GM12878 (cell line): Measurements from ENCODE around the gene PTGES2. TPM values are rescaled to one million over a fixed set of nuclear protein-coding genes. Genes with fewer than 3 reads are reported as not detected.

Source experiments
- ATAC-seq: fragments of 200-7000 bp; cut with Tn5 transposase; 3 replicates; pipeline ENCODE4 v1.9.1; 2020; ENCODE audit warnings: mild to moderate bottlenecking, moderate library complexity
- BruUV-seq: library from RNA; stranded (reverse); fragments of 400-500 nt; replicated peaks from 2 replicates; lab custom pipeline; 2021; lab: Mats Ljungman, UMichigan
- CTCF ChIA-PET: fragments of 300-600 bp; sonication (Branson Sonifier 250); formaldehyde crosslinking; extraction: SDS; loops from one replicate; lab custom pipeline; 2021; ENCODE audit warnings: inconsistent platforms; lab: Yijun Ruan, JAX
- POLR2A ChIA-PET: fragments of 350-600 bp; formaldehyde crosslinking; extraction: SDS; loops from one replicate; lab custom pipeline; 2021; ENCODE audit warnings: inconsistent platforms; lab: Charles Lee
- RAD21 ChIA-PET: fragments of 300-600 bp; sonication (Branson Sonifier 250); formaldehyde crosslinking; loops from one replicate; lab custom pipeline; 2023; ENCODE audit warnings: antibody characterized with exemption; ENCODE audit not compliant: unreplicated experiment; lab: Charles Lee
- SMC1A ChIA-PET: fragments of 300-600 bp; sonication (Branson Sonifier 250); formaldehyde crosslinking; loops from one replicate; lab custom pipeline; 2023; ENCODE audit not compliant: unreplicated experiment, uncharacterized antibody; lab: Charles Lee
- DNase-seq: peaks from one replicate; pipeline ENCODE4 v3.0.0-alpha.2; 2011; ENCODE audit warnings: low read depth, low spot score
- FAIRE-seq: peaks from 3 replicates; lab custom pipeline; 2011; peaks lifted over from hg19 to GRCh38; lab: Jason Lieb, UNC
- H2AFZ ChIP-seq: 2 replicates; pipeline ENCODE4 v1.6.0; 2011; ENCODE audit warnings: low read depth, low read length, control low read depth; ENCODE audit not compliant: control insufficient read depth
- H3K27ac ChIP-seq: 2 replicates; pipeline ENCODE4 v1.5.1; 2011; ENCODE audit warnings: control low read depth; ENCODE audit not compliant: control insufficient read depth, insufficient read depth
- H3K27me3 ChIP-seq, 2 experiments: replicated peaks in 1 of 2; 2 replicates each; pipeline versions ENCODE4 v1.6.0 to v1.6.1; 2011; ENCODE audit warnings: low read length in 1 of 2; ENCODE audit not compliant: control insufficient read depth in 2 of 2, insufficient read depth in 2 of 2
- H3K36me3 ChIP-seq, 2 experiments: 2 replicates each; pipeline ENCODE4 v1.5.1; 2011; ENCODE audit warnings: low read length in 1 of 2; ENCODE audit not compliant: control insufficient read depth in 2 of 2, insufficient read depth in 2 of 2
- H3K4me1 ChIP-seq: 2 replicates; pipeline ENCODE4 v1.6.1; 2011; ENCODE audit warnings: mild to moderate bottlenecking, low read length, moderate library complexity, mixed read lengths; ENCODE audit not compliant: control insufficient read depth, insufficient read depth
- H3K4me2 ChIP-seq: 2 replicates; pipeline ENCODE4 v1.6.0; 2011; ENCODE audit warnings: control low read depth; ENCODE audit not compliant: control insufficient read depth, insufficient read depth
- H3K4me3 ChIP-seq: fragments of 200-600 bp; sonication (generic); 2 replicates; pipeline ENCODE4 v1.5.1; 2016
- H3K79me2 ChIP-seq: 2 replicates; pipeline ENCODE4 v1.6.0; 2011; ENCODE audit warnings: low read length; ENCODE audit not compliant: control insufficient read depth, insufficient read depth
- H3K9ac ChIP-seq: 2 replicates; pipeline ENCODE4 v1.8.0; 2011; ENCODE audit warnings: low read length, control low read depth, mixed read lengths; ENCODE audit not compliant: control insufficient read depth, insufficient read depth
- H3K9me3 ChIP-seq: replicated peaks from 3 replicates; pipeline ENCODE4 v1.5.1; 2011; ENCODE audit warnings: mild to moderate bottlenecking, low read length; ENCODE audit not compliant: control insufficient read depth, insufficient read depth
- H4K20me1 ChIP-seq: 2 replicates; pipeline ENCODE4 v1.6.0; 2011; ENCODE audit not compliant: control insufficient read depth, insufficient read depth
- NFIC ChIP-seq: IDR thresholded peaks from 2 replicates; pipeline ENCODE4 v1.6.1; 2012; ENCODE audit warnings: low read depth, mild to moderate bottlenecking, inconsistent platforms, low read length, moderate library complexity
- NRF1 ChIP-seq: conservative IDR thresholded peaks from 2 replicates; pipeline ENCODE4 v1.6.1; 2011; ENCODE audit warnings: mild to moderate bottlenecking, low read depth, low read length, improper control_type of control experiment
- PAX5 ChIP-seq: IDR thresholded peaks from 2 replicates; pipeline ENCODE4 v1.6.1; 2011; ENCODE audit warnings: low read depth, low read length, borderline replicate concordance
- SPI1 ChIP-seq: IDR thresholded peaks from 2 replicates; pipeline ENCODE4 v1.6.1; 2011; ENCODE audit warnings: low read depth, mild to moderate bottlenecking, low read length, moderate library complexity, borderline replicate concordance; ENCODE audit not compliant: insufficient read depth
- ZNF217 ChIP-seq: fragments of 450-650 bp; IDR thresholded peaks from 2 replicates; pipeline ENCODE4 v1.6.1; 2017; ENCODE audit warnings: antibody characterized with exemption, mild to moderate bottlenecking
- WGBS: methylation state at CpG from one replicate; pipeline ENCODE4 v1.1.6; 2016; ENCODE audit warnings: low lambda C conversion rate; ENCODE audit not compliant: insufficient replicate concordance, insufficient coverage; ENCODE audit errors: missing lambda C conversion rate; 5-methylcytosine and 5-hydroxymethylcytosine counted together
- in situ Hi-C: fragments of 300-500 bp; cut with MboI; formaldehyde crosslinking; loops from 9 replicates; pipeline ENCODE4 v1.14.3; 2018; ENCODE audit warnings: mixed read lengths
- intact Hi-C: fragments of 100-400 bp; cut with micrococcal nuclease; formaldehyde crosslinking; loops from one replicate; pipeline ENCODE4 v1.14.2; 2022; ENCODE audit not compliant: unreplicated experiment
- polyA plus RNA-seq, 11 experiments: library from polyadenylated mRNA; depleted of rRNA in 4 of 11; unstranded in 6 of 11; stranded (reverse) in 5 of 11; fragments of >200 nt; fragmentation: Nextera tagmentation in 4 of 11; fragmentation: Illumina TruSeq in 1 of 11; extraction: Ambion mirVana in 4 of 11; extraction: Trizol in 1 of 11; gene quantifications; 1 replicate in 1 of 11; 2 replicates in 10 of 11; pipeline versions ENCODE4 v1.2.1 to v1.2.3, GENCODE V29; 2011 to 2016; ENCODE audit warnings: inconsistent platforms in 2 of 11, missing spikeins in 2 of 11, low read depth in 1 of 11
- total RNA-seq, 4 experiments: library from RNA; depleted of rRNA in 3 of 4; stranded (reverse); fragments of >200 nt in 3 of 4; fragmentation: Illumina TruSeq in 1 of 4; extraction: Trizol in 1 of 4; gene quantifications; 2 replicates each; pipeline versions ENCODE4 v1.2.1 to v1.2.3, GENCODE V29; 2013 to 2021
- TF ChIP-seq, protein P1 (sequence below): fragments of 450-650 bp; IDR thresholded peaks from 2 replicates; pipeline ENCODE4 v1.6.1; 2017; ENCODE audit warnings: low read depth, mild to moderate bottlenecking, moderate library complexity

Gene PTGES2
- total and polyA plus RNA-seq, 10 of the 15 experiments (the other 5 are each of a cell fraction or from before 2014, with no cell fraction given) = 2.1 to 141 (median 99.1) TPM

DNA sequence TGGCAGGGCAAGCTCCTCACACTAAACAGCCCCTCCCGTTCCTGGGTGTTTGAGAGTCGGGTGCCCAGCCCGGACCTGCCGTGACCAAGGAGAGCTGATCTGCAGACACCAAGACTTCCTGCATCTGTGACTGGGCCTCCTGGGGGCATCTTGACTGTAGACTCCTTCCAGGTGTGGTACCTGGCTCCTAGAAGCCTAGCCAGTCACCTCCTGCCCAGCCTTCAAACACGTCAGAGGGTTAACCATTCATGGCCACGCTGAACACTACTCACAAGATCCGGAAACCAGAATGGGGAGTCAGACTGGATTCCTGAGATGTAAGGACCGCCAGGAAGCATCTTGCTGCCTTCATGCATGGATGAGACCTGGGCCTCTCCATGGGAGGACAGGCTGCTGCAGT is 18.0 kb upstream of the PTGES2 start:
- POLR2A ChIA-PET = no interaction called here
- intact Hi-C loops (no loop called here), in situ Hi-C loops (no loop called here)
- 21% methylated on average over 8 of the region's 8 CpGs for WGBS
- SMC1A ChIA-PET = interaction anchor here (1.0 kb wide), 1 partner anchor 28 kb away, joined by 3 read pairs; no protein-coding TSS in a partner anchor
- Histone ChIP-seq H3K4me3 (no peak overlapping the region), H3K79me2 (no peaks in the 10 kb centered on the region), H3K4me1 (no peaks in the 10 kb centered on the region), H3K9ac (no peak overlapping the region), H3K4me2 (no peak overlapping the region), H2AFZ (no peak overlapping the region), H3K27me3 (peaks cover 0 to 1% of the 10 kb centered on the region in 2 experiments; a peak in 2 of 4 replicates), H3K27ac (no peak overlapping the region), H4K20me1 (no peaks in the 10 kb centered on the region; the same call in 1 of the 2 replicates), H3K9me3 (no peaks in the 10 kb centered on the region), H3K36me3 (no peaks in the 10 kb centered on the region)
- ATAC-seq (no peak), DNase-seq (no peak), FAIRE-seq (no peak)
- CTCF ChIA-PET = no interaction called here
- no TSS peak for BruUV-seq
- TF ChIP-seq NFIC (no peak), SPI1 (no peak), NRF1 (no peak), ZNF217 (no peak), PAX5 (no peak)
- TF ChIP-seq, protein P1, sequence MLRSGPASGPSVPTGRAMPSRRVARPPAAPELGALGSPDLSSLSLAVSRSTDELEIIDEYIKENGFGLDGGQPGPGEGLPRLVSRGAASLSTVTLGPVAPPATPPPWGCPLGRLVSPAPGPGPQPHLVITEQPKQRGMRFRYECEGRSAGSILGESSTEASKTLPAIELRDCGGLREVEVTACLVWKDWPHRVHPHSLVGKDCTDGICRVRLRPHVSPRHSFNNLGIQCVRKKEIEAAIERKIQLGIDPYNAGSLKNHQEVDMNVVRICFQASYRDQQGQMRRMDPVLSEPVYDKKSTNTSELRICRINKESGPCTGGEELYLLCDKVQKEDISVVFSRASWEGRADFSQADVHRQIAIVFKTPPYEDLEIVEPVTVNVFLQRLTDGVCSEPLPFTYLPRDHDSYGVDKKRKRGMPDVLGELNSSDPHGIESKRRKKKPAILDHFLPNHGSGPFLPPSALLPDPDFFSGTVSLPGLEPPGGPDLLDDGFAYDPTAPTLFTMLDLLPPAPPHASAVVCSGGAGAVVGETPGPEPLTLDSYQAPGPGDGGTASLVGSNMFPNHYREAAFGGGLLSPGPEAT = no peak
- RAD21 ChIA-PET = interaction anchor here (0.6 kb wide), 1 partner anchor 12 kb away, joined by 3 read pairs; no protein-coding TSS in a partner anchor
